GM18507 (cell line): ENCODE measurements around the gene ITGA2.

Source experiments
- DNase-seq: peaks from one replicate; pipeline ENCODE4 v3.0.0; 2011; ENCODE audit warnings: low read depth; ENCODE audit not compliant: insufficient read length; ENCODE audit errors: extremely low spot score
- FAIRE-seq: peaks from 2 replicates; lab custom pipeline; 2011; peaks lifted over from hg19 to GRCh38; lab: Jason Lieb, UNC

The ITGA2 gene

DNA sequence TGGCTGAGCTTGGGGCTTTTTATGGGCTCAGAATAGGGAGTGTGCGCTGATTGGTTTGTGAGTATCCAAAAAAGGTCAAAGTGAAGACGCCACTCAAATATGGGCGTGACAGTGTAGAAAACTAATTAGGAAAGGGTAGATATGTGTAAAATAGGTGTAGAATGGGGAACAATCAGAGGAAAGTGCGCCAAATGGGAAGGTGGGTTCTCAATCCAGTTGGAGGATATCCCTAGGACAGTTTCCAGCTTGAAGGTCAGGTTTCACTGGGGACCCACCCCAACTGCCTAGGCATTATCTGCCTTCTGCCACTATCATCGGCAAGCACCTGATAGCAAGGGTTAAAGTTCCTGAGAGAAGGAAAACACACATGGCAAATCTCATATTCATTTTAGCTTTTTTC is 129.7 kb downstream of the ITGA2 start:
- DNase-seq (no peak), FAIRE-seq (no peak)

GRCh38 chr5:53120165-53120564 is 131.0 kb downstream of the ITGA2 start:
- FAIRE-seq: no peak
- no peak for DNase-seq

GRCh38 chr5:53123702-53124101 is 134.6 kb downstream of the ITGA2 start:
- no peak for DNase-seq
- no peak for FAIRE-seq

- no peak for FAIRE-seq
- no peak for DNase-seq
Measured at GRCh38 chr5:53126521-53126920, 137.4 kb downstream of the ITGA2 start.

DNA sequence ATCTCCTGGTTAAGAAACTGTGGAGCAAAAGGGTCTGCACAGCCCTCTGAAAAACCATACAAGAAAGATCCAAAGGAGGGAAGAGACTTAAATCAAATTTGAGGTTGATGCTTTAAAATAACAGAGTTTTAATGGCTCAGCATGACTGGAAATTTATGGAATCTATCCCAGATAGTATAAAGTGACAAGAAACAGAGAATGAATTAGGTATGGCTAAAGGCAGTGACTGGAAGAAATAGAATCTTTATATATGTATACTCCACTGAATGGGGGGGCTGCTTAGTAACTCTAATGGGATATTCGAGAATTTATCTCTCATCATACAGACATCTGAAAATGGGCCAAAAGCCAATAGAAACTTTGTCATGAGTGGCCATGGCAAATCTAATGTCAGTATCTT is 138.0 kb downstream of the ITGA2 start:
- DNase-seq (no peak), FAIRE-seq (no peak)

DNA sequence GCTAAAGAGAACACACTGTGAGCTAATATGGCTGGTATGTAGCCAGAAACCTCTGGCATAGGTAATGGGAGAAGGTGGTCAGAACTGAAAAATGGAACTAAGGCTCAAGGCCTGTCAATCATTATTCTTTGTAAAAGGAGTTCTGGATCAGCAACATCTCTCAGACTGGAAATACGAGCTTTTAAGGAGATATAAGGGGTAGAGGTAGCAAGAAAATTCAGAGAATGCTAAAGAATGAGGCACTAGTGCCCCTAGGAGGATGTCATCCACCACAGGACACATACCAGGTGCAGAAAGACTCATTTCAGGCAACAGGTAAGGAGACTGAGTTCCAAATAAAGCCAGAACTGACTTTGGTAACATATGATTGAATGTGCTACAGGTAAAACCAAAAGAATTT is 139.3 kb downstream of the ITGA2 start:
- FAIRE-seq: no peak
- DNase-seq: no peak

- no peak for FAIRE-seq
- no peak for DNase-seq
Measured at GRCh38 chr5:53130266-53130665, 141.1 kb downstream of the ITGA2 start.

GRCh38 chr5:53133020-53133419 is 143.9 kb downstream of the ITGA2 start:
- DNase-seq: no peak
- FAIRE-seq: no peak
